ENCODE data around the gene ZBP1. TPM values are rescaled to one million over a fixed set of nuclear protein-coding genes. Genes with fewer than 3 reads are reported as not detected.

The ZBP1 gene
- polyA plus RNA-seq, 1 experiment: not detected

GRCh38 chr20:57566803-57567459 lies 53.3 kb downstream of the ZBP1 start:
- no peak for DNase-seq (ENCODE audit: low read depth, low spot score)
- TF ChIP-seq CTCF (IDR thresholded peaks at IDR 0.05; ENCODE audit: low read depth, low read length): no peak
- Histone ChIP-seq H3K4me3 (ENCODE audit: low read depth, low read length) (no peak overlapping the region), H3K27me3 (ENCODE audit: control insufficient read depth, insufficient read depth, low read length) (no peaks in the 10 kb centered on the region), H3K27ac (ENCODE audit: low read depth, low read length) (no peak overlapping the region), H3K9me3 (ENCODE audit: control insufficient read depth, insufficient read depth, low read length) (no peaks in the 10 kb centered on the region)
- POLR2A ChIA-PET: no interaction called here
- CTCF ChIA-PET: no interaction called here

GRCh38 chr20:57566399-57566798 lies 53.8 kb downstream of the ZBP1 start:
- POLR2A ChIA-PET: no interaction called here
- CTCF ChIA-PET: no interaction called here
- Histone ChIP-seq H3K27ac (ENCODE audit: low read depth, low read length) (no peak overlapping the region), H3K9me3 (ENCODE audit: control insufficient read depth, insufficient read depth, low read length) (no peaks in the 10 kb centered on the region), H3K4me3 (ENCODE audit: low read depth, low read length) (no peak overlapping the region), H3K27me3 (ENCODE audit: control insufficient read depth, insufficient read depth, low read length) (peaks cover 2% of the 10 kb centered on the region)
- no peak for TF ChIP-seq CTCF (IDR thresholded peaks at IDR 0.05; ENCODE audit: low read depth, low read length)
- DNase-seq (ENCODE audit: low read depth, low spot score): no peak

GRCh38 chr20:57564951-57565642 lies 55.1 kb downstream of the ZBP1 start:
- ChIA-PET CTCF (interaction anchor here (0.6 kb wide), 1 partner anchor 21 kb away, joined by 3 read pairs; no protein-coding TSS in a partner anchor), POLR2A (no interaction called here)
- no peak overlapping the region for H3K4me3 ChIP-seq (ENCODE audit: low read depth, low read length)
- H3K9me3 ChIP-seq (ENCODE audit: control insufficient read depth, insufficient read depth, low read length): no peaks in the 10 kb centered on the region
- H3K27ac ChIP-seq (ENCODE audit: low read depth, low read length): no peak overlapping the region
- peaks cover 4% of the 10 kb centered on the region for H3K27me3 ChIP-seq (ENCODE audit: control insufficient read depth, insufficient read depth, low read length)
- DNase-seq (ENCODE audit: low read depth, low spot score): no peak
- TF ChIP-seq CTCF (IDR thresholded peaks at IDR 0.05; ENCODE audit: low read depth, low read length): no peak

GRCh38 chr20:57564180-57564802 lies 55.9 kb downstream of the ZBP1 start:
- Histone ChIP-seq H3K9me3 (ENCODE audit: control insufficient read depth, insufficient read depth, low read length) (no peaks in the 10 kb centered on the region), H3K27ac (ENCODE audit: low read depth, low read length) (no peak overlapping the region), H3K27me3 (ENCODE audit: control insufficient read depth, insufficient read depth, low read length) (peaks cover 4% of the 10 kb centered on the region), H3K4me3 (ENCODE audit: low read depth, low read length) (no peak overlapping the region)
- DNase-seq (ENCODE audit: low read depth, low spot score): no peak
- ChIA-PET POLR2A (no interaction called here), CTCF (no interaction called here)
- TF ChIP-seq CTCF (IDR thresholded peaks at IDR 0.05; ENCODE audit: low read depth, low read length): no peak

- DNase-seq (ENCODE audit: low read depth, low spot score): no peak
- Histone ChIP-seq H3K27ac (ENCODE audit: low read depth, low read length) (no peak overlapping the region), H3K9me3 (ENCODE audit: control insufficient read depth, insufficient read depth, low read length) (no peaks in the 10 kb centered on the region), H3K27me3 (ENCODE audit: control insufficient read depth, insufficient read depth, low read length) (peaks cover 4% of the 10 kb centered on the region), H3K4me3 (ENCODE audit: low read depth, low read length) (no peak overlapping the region)
- ChIA-PET POLR2A (no interaction called here), CTCF (no interaction called here)
- TF ChIP-seq CTCF (IDR thresholded peaks at IDR 0.05; ENCODE audit: low read depth, low read length): no peak
These were observed 56.7 kb downstream of the ZBP1 start for GRCh38 chr20:57563522-57563921.

Data from AG04450 (cell line).